Epithelial cell of proximal tubule (primary cell): ENCODE data around the gene CORO2A. TPM values are rescaled to one million over a fixed set of nuclear protein-coding genes. Genes with fewer than 3 reads are reported as not detected.

ENCODE experiments used
- DNase-seq: peaks from one replicate; pipeline ENCODE4 v3.0.0-alpha.2; 2011; ENCODE audit warnings: low read depth
- H3K4me3 ChIP-seq: 2 replicates; pipeline ENCODE4 v1.5.1; 2011; ENCODE audit warnings: low read depth, mild to moderate bottlenecking, low read length
- total RNA-seq: library from RNA; depleted of rRNA; stranded (reverse); fragments of >200 nt; gene quantifications from 2 replicates; pipeline ENCODE4 v1.2.3, GENCODE V29; 2015
- TF ChIP-seq, protein P1 (sequence below): conservative IDR thresholded peaks from 2 replicates; pipeline ENCODE4 v1.5.1; 2012; ENCODE audit warnings: low read depth, mild to moderate bottlenecking, low read length

Gene CORO2A
- total RNA-seq, 1 donor from 2014 or later: 5.7 TPM

DNA sequence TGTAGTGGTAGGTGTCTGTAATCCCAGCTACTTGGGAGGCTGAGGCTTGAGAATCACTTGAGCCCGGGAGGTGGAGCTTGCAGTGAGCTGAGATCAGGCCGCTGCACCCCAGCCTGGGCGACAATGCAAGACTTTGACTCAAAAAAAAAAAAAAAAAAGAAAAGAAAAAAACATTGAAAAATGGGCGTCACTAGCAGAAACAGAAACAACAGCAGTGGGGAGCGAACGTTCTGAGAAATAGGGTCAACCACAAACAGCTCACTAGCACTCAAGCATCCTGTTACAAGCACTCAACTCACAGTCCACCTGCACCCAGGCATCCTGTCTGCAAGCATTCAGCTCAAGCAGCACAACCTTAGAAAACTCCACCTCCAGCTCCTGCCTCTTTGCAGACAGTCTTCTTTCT is 90.6 kb downstream of the CORO2A start:
- no peak for DNase-seq
- H3K4me3 ChIP-seq: no peak overlapping the region
- TF ChIP-seq, protein P1, sequence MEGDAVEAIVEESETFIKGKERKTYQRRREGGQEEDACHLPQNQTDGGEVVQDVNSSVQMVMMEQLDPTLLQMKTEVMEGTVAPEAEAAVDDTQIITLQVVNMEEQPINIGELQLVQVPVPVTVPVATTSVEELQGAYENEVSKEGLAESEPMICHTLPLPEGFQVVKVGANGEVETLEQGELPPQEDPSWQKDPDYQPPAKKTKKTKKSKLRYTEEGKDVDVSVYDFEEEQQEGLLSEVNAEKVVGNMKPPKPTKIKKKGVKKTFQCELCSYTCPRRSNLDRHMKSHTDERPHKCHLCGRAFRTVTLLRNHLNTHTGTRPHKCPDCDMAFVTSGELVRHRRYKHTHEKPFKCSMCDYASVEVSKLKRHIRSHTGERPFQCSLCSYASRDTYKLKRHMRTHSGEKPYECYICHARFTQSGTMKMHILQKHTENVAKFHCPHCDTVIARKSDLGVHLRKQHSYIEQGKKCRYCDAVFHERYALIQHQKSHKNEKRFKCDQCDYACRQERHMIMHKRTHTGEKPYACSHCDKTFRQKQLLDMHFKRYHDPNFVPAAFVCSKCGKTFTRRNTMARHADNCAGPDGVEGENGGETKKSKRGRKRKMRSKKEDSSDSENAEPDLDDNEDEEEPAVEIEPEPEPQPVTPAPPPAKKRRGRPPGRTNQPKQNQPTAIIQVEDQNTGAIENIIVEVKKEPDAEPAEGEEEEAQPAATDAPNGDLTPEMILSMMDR: no peak

DNA sequence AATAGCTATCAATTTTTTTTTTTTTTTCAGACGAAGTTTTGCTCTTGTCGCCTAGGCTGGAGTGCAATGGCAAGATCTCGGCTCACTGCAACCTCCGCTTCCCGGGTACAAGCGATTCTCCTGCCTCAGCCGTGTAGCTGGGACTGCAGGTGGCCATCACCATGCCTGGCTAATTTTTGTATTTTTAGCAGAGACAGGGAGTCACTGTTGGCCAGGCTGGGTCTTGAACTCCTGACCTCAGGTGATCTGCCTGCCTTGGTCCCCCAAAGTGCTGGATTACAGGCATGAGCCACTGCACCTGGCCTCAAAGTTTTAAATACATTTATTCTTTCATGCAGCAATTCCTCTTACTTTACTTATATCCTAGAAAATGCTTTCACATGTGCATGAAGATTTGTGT is 91.0 kb downstream of the CORO2A start:
- H3K4me3 ChIP-seq: no peak overlapping the region
- no peak for DNase-seq
- TF ChIP-seq, protein P1: no peak

DNA sequence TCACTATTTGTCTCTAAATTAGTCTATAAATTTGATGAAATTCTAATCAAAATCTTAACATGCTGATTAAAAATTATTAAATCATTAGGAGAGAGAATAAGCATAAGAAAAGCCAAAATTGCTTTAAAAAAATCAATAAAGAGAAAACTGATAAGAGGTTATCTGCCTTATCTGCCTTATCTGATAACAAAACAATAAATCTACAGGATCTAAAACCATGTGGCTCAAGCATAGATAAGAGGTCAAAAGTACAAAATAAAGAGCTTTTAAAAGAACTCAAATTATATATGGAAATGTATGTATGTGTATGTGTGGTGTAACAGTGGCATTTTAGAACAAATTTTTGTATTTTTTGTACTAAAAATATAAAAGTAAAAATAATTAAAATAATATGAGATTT is 92.0 kb downstream of the CORO2A start:
- H3K4me3 ChIP-seq: no peak overlapping the region
- no peak for DNase-seq
- TF ChIP-seq, protein P1: no peak

DNA sequence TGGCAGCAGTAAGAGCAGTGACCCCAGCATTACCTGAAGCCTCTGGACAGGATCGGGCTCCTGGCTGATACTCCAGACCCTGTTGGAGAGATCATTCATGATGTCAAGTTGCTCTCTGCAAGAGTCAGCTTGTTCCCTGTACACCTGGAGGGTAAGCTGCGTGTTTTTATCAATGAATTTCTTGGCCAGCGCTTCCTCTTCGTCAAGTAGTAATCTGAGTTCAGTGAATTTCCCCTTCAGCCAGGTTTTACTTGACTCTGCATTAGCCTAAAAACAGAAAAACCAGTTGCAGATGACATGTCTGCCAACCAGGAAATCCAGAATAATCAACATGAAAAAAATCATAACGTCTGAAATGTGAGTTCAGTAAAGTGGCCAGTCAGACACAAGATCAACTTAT is 92.5 kb downstream of the CORO2A start:
- no peak overlapping the region for H3K4me3 ChIP-seq
- no peak for DNase-seq
- TF ChIP-seq, protein P1: no peak

DNA sequence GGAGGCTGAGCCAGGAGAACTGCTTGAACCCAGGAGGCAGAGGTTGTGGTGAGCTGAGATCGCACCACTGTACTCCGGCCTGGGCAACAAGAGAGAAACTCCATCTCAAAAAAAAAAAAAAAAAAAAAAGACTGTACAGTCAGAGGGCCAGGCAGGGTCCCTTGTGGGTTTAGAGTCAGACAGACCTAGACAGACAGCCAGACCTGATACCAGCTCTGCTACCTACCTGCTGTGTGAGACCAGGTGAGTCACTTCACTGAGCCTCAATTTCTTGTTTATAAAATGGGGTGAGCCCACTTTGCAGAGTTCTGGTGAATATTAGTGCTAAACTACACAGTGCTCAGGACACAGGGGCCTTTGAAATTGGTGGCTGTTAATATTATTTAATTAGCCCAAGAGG is 93.1 kb downstream of the CORO2A start:
- H3K4me3 ChIP-seq: no peak overlapping the region
- DNase-seq: no peak
- TF ChIP-seq, protein P1: no peak

DNA sequence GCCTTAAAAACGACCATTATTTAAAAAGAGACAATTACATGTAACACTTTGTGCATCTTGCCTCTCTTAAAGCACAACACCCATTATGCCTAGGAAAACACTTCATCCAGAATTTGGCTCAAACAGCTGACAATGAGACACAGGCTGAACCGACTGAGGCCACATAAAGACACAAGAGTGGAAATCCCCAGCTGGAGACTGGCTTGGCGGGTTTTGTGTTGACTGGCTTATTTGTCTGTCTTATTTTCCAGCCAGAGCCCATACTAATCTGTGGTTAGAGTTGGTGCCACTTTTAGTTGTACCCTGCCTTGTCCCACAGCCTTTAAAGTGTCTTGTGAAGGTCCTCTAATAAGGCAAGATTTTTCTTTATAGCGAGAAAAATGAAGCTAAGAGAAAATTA is 94.6 kb downstream of the CORO2A start:
- no peak overlapping the region for H3K4me3 ChIP-seq
- TF ChIP-seq, protein P1: no peak
- no peak for DNase-seq

DNA sequence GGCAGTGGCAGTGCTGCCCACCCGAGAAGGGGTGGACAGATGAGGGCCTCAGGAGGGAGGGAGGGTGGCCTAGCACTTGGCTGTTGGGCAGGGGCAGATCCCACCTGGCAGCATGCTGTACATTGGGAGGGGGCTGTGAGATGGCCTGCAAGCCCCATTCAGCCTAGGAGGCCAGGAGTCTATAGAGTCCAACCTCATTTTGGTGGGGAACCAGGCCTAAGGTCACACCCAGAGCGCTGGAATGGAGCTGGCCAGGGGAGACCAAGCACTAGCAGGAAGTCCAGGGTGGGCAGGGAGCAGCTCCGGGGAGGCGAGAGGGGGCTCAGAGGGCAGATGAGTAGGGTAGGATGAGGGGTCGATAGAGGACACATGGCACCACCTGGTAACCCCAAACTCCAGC is 96.3 kb downstream of the CORO2A start:
- no peak overlapping the region for H3K4me3 ChIP-seq
- TF ChIP-seq, protein P1: no peak
- no peak for DNase-seq
